HG03039 (cell line): ENCODE data around the gene CASKIN2.
"Not testable (repeated sequence)": the region's sequence is repeated elsewhere in the genome, so short reads cannot be mapped to it uniquely, and the experiment has no call there.

Source experiments
- ATAC-seq: cut with Tn5 transposase; IDR thresholded peaks from one replicate; pipeline ENCODE4 v1.9.1; 2021; ENCODE audit warnings: mild to moderate bottlenecking, moderate library complexity; ENCODE audit not compliant: unreplicated experiment

CASKIN2 gene

DNA sequence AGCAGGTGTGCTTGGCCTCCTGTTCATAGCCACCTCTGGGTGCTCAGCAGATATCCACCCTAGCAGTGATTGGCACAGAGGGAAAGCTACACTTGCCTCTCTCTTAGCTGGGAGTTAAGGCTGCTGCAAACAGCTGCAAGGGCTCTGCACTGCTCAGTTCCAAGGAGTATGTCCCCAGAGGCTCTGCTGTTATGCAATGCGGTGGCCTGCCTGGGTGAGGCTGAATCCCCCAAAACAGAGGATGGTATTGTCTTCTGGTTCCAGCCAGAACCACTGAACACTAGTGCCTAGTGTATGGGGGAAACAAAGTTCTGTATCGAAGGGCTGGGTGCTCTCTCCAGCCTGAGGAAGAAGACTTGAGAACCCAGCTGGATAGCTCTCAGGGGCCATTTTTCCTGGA, 42.1 kb downstream of the CASKIN2 start:
- ATAC-seq: no peak

DNA sequence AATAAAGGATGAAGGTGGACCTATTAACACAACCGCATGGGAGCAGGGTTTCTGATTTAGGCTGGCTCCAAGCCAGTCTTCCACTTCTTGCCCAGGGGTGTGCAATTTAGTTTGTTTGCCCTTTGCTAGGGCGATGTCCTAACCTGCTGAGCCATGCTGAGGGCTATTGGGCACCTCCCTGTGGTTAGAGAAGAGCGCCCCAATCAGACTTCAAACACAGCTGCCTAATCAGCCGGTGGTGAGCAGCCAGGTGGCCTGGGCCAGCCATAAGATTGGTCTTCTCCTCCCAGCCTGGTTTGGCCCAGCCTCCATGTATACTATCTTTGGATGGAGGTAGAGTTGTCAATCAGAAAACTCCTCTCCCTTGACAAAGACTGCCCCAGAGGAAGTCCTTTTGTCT, 43.2 kb downstream of the CASKIN2 start:
- ATAC-seq: no peak

DNA sequence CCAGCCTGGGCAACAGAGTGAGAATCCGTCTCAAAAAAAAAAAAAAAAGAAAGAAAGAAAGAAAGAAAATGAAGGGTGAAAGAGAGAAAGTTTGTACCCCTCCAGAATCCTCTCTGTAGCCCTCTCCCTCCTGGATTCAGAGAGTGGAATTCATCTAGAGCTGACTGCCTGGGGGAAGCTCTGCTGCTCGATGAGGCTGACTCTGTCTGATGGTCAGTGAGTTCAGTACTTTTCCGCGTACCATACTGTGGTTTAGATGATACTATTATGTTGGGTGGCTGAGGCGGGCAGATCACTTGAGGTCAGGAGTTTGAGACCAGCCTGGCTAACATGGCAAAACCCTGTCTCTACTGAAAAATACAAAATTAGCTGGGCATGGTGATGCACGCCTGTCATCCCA, 44.1 kb downstream of the CASKIN2 start:
- ATAC-seq: no peak

DNA sequence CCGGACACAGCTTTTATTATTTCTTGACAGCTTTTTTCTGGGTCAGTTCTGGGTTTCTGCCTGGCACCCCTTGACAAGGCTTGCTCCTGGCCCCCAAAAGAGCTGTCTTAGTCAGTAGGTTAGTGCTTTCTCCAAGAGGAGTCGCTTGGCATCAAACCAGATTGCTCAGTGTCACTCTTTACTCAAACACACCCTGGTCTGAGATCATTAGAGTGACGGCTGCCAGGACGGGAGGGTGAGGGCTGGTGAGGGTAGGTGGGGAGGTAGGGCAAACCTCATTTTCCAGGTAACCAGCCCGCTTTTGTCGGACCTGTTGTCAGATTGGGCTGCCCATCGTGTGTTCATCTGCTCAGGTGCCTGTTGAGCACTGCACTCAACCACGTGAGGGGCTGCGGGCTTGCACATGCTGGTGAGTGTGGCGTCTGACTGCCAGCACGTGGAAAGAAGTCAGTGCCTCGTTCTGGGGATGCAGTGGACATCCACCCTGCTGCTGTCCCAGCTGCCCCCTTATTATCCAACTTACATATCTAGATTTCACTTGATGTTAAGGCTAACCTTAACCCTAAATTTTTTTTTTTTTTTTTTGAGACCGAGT, 46.5 kb downstream of the CASKIN2 start:
- no peak for ATAC-seq

DNA sequence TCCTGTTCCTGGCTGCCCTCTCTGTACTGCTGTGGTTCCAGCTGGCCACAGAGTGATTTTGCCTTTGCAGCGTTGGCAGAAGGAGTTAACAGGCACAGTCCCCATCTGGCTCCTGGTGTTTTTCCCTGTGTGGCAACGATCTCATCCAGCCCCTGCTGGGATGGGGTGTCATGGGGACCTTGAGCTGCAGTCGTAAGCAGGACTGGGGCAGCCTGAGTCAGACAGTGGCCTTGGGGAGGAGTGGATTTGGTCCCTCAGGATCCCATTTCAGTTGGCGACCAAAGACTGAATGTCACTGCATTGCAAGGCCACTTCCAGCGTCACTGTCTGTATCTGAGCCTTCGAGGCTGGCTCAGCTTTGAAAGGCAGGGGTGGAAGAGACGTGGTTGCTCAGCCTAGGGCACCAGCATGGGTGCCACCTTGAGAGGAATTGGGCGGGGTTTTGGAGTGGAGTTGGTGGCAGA, 47.0 kb downstream of the CASKIN2 start:
- ATAC-seq: no peak

DNA sequence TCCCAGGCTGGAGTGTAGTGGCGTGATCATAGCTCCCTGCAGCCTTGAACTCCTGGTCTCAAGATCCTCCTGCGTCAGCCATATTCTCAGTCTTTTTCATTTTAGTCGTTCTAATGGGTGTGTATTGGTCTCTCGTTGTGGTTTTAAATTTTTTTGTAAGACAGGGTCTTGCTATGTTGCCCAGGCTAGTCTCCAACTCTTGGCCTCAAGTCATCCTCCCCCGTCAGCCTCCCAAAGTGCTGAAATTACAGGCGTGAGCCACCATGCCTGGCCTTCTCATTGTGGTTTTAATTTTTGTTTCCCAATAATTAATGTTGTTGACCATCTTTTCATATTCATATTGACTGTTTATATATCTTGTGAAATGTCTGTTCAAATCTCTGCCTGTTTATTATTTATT, 50.3 kb downstream of the CASKIN2 start:
- ATAC-seq: no peak

DNA sequence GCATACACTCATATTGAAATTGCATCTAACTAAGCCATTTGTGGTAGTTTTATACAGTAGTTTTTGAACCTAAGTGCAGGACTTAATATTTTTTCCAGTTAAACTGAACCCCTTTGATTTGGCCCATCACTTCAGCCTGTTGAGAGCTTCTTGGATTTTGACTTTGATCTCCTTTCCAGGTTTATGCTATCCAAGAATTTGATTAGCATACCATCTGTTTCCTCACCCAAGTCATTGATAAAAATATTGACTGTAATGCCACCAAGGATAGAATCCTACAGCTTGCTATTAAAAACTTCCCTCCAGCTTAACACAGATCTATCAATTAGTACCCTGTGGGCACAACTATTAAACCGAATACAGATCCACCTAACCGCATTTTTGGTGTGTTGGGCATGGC, 51.7 kb downstream of the CASKIN2 start:
- ATAC-seq: no peak

DNA sequence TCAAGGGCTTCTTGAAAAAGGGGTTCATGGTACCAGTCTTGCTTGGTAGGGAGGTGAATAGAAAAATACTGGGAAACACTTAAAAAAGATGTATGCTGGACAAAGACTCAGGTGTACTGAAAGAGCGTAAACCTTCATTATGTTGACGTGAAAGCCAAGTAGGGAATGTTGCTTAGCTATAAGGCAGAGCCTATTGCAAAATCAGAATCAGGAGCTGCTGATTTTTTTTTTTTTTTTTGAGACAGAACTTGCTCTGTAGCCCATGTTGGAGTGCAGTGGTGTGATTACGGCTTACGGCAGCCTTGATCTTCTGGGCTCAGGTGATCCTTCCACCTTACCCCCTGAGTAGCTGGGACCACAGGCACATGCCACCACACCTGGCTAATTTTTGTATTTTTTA, 55.0 kb downstream of the CASKIN2 start:
- no peak for ATAC-seq

DNA sequence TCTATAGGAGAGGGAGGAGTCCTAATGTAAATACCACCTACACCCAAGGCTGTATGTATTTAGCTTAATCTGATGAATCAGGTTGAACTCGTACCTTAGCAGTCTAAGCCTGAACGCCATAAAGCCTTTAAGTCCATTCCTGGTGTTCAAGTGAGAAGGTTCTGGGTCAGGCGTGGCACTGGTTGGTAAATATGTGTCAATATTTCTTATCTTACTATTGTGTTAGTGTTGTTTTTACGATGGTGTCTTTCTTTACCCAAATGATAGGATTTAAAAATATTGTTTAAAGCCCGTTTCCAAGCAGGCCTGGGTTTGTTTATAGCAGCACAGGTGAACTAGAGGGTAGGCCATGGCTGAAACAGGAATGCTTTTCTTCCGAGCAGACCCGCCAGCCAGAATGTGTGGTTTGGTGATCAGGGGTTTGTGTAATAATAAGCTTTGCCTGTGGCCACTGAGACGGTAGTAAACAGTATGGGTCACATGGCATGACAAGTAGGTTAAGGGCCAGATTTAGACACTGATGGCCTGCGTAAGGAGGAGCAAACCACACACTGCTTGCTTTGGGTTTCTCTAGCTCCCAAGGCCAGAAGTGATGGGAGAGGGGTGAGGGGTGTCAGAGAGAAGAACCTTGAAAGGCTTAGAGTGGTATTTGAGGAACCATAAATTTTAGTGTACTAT, 55.6 kb downstream of the CASKIN2 start:
- ATAC-seq: no peak

DNA sequence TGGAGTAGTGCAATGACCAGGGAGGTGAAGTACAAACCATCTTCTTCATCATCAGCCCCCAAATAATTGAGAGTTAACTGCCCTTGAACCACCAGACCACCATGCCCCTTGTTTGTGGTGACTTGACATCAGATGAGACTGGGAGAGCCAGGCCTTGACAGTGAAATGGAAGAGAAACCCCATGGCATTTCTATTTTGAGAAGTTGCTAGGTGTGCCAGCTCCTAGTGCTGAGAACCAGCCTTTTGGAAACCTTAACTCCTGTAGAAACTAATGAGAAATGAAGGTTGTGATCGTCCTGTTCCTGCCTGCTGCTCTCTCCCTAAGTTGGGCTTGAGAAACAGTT, 56.1 kb downstream of the CASKIN2 start:
- no peak for ATAC-seq

DNA sequence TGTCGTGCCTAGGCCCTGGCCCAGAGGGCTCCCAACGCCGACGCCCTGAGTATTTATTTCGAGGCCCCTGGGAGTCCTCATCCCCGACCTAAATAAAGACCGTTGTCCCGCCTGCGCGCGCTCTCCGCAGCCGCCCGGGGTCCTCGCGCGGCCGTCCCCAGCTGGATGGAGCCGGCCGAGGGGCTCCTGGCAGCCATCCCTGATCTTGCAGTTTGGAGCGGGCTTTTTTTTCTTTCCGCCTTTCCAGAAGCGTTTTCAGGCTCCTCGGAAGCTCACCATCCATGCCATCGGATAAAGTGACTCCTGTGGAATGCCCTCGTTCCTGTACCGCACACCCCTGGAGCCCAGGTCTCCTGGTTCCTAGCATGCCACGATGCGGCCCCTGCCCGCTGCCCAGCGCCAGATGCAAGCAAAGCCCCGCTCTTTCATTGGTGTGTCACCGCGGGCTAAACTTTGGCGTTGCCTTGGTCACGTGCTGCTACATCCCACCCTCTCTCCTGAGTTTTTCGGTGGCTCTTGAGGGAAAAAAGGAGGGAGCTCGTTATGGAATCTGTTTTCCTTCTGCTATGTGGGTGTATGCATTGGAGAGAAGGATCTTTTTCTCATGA, 58.2 kb downstream of the CASKIN2 start:
- ATAC-seq: no peak

DNA sequence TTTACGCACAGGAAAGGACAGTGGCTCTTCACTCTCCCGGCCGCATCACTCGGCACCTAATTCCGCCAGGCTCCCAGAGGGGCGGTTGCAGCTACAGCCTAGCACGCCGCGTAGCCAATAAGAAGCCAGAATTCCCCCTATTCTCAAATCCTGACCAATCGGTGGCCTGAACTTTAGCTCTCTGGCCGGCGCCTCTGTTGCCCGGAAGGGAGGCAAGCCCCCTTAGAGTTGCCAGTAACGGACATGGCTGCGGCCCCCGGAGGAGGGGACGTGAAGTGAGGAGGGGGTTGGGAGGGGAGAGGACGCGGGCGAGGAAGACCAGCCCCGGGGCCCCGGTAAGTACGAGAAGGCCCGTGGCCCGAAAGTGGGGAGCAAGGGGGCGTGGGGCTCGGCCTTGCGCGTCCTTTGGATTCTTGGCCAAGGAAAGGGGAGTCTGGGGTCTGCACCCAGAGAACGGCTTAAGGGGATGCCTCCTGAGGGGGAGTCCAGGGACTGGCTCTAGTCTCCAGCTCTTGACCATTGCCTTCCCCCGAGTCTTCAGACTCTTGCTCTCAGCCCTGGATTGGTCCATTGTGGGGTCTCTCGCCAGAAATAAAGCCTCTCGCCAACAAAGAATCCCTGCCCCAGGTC, 58.8 kb downstream of the CASKIN2 start, which contains the start of gene TMEM94:
TMEM94 (plus strand) TSS at position 219 of the 630 bp plus-strand sequence. CDS start 15,271 bp downstream, outside the sequence.
- peak; percentile 80 for ATAC-seq

DNA sequence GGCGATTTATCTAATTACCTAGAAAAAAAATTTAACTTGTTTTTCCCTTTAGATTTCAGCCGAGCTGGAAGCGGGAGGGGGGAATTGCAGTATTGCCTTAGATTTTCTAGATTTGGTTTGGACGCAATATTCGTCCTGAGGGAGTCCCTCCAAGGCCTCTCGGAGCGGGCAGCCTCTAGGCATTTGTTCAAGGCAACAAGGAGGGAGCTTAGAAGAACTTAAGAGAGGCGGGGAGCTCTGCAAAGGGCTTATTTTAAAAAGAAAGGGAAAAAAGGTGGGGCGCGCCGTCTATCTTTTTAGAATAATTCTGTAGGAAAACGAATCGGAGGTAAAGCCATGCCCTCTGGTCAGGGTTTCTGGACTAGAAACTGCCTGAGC, 59.3 kb downstream of the CASKIN2 start:
- no peak for ATAC-seq

DNA sequence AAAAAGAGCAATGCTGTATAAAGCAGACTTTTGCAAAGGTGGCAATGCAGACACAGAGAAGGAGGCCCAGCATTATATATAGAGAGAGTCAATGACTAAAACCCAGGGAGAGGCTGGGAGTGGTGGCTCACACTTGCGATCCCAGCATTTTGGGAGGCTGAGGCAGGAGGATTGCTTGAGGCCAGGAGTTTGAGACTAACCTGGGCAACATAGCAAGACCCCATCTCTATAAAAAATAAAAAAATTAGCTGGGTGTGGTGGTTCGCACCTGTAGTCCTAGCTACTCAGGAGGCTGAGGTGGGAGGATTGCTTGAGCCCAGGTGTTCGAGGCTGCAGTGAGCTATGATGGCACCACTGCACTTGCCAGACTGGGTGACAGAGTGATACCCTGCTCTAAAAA, 60.7 kb downstream of the CASKIN2 start:
- not testable (repeated sequence) for ATAC-seq

DNA sequence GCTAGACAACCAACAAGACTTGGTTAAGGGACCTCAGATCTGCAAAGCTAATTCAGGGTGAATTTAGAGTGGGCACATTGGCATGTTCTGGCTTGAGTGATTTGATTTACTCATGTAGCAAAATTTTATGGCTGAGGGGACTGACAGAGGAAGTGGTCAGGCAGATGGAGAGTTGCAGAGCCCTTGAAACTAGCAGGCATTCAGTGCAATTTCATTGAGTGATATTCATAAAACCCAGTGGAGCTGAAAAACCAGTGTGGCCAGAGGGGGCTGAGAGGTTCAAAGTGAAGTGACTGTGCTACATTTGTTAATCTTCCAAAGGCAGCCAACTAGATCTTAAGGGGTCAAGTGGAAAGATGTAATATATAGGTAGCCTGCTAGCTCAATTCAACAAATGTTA, 61.1 kb downstream of the CASKIN2 start:
- no peak for ATAC-seq

DNA sequence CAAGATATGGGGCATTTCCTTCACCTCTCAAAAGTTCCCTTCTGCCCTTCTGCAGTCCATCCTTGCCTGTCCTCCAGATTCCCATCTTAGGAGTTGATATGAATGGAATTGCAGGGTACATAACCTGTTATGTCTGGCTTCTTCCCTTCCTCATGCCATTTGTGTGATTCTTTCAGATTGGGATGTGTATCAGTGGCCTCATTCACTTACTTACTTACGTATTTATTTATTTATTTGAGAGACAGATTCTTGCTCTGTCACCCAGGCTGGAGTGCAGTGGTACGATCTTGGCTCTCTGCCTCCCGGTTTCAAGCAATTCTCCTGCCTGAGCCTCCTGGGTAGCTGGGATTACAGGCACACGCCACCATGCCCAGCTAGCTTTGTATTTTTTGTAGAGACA, 65.1 kb downstream of the CASKIN2 start:
- ATAC-seq: no peak
